Breast epithelium (tissue), 4 donors: ENCODE measurements around the gene GLO1. TPM values are rescaled to one million over a fixed set of nuclear protein-coding genes. Genes with fewer than 3 reads are reported as not detected.

ENCODE experiments used
- DNase-seq, 2 donors: peaks; one replicate each; pipeline ENCODE4 v3.0.0-alpha.2; 2019; ENCODE audit warnings: low spot score in 2 of 2
- H3K27ac ChIP-seq, 2 donors: fragments of 200-600 bp; sonication (generic) in 1 of 2; one replicate each; pipeline ENCODE4 v1.5.1; 2016 to 2019; ENCODE audit warnings: mild to moderate bottlenecking in 1 of 2
- H3K27me3 ChIP-seq, 2 donors: fragments of 200-600 bp; sonication (generic) in 1 of 2; one replicate each; pipeline versions ENCODE4 v1.5.1 to v1.6.0; 2017 to 2019; ENCODE audit warnings: control low read depth in 1 of 2, mild to moderate bottlenecking in 1 of 2
- H3K36me3 ChIP-seq: fragments of 200-600 bp; one replicate; pipeline ENCODE4 v1.5.1; 2019
- H3K4me1 ChIP-seq, 2 donors: fragments of 200-600 bp; sonication (generic); one replicate each; pipeline ENCODE4 v1.5.1; 2016 to 2019; ENCODE audit warnings: control low read depth in 1 of 2
- H3K4me3 ChIP-seq, 3 donors: fragments of 200-600 bp; sonication (generic); 1 replicate in 2 of 3; 2 replicates in 1 of 3; pipeline ENCODE4 v1.5.1; 2016 to 2019; ENCODE audit warnings: mild to moderate bottlenecking in 3 of 3, moderate library complexity in 2 of 3
- H3K9me3 ChIP-seq, 2 donors: fragments of 200-600 bp; sonication (generic) in 1 of 2; one replicate each; pipeline ENCODE4 v1.5.1; 2016 to 2019; ENCODE audit warnings: control low read depth in 1 of 2
- CTCF ChIP-seq, 3 donors: fragments of 450-650 bp; IDR thresholded peaks; one replicate each; pipeline ENCODE4 v1.5.1; 2016 to 2017; ENCODE audit warnings: antibody characterized with exemption in 3 of 3, mild to moderate bottlenecking in 3 of 3, moderate library complexity in 3 of 3
- POLR2A ChIP-seq: fragments of 450-650 bp; IDR thresholded peaks from one replicate; pipeline ENCODE4 v1.6.1; 2016; ENCODE audit warnings: antibody characterized with exemption, mild to moderate bottlenecking, moderate library complexity
- POLR2AphosphoS5 ChIP-seq, 3 donors: sonication (generic); formaldehyde crosslinking; IDR thresholded peaks; one replicate each; pipeline ENCODE4 v1.6.1; 2017; ENCODE audit warnings: antibody characterized with exemption in 3 of 3
- intact Hi-C: fragments of 100-400 bp; cut with DNase I; formaldehyde crosslinking; loops from one replicate; pipeline ENCODE4 v1.15.1; 2023; ENCODE audit warnings: low total_unique reads
- total RNA-seq, 3 donors: library from RNA; depleted of rRNA; stranded (reverse); fragments of >200 nt; gene quantifications; one replicate each; pipeline ENCODE4 v1.1.0, GENCODE V29; 2016

The GLO1 gene
- total RNA-seq, 3 donors from 2014 or later, result 59.0 to 113 (median 79.3) TPM

GRCh38 chr6:38658418-38659167 is 44.4 kb downstream of the GLO1 start:
- Histone ChIP-seq H3K4me3 (no peak overlapping the region), H3K9me3 (no peaks in the 10 kb centered on the region), H3K27ac (no peak overlapping the region), H3K27me3 (no peaks in the 10 kb centered on the region), H3K36me3 (no peaks in the 10 kb centered on the region), H3K4me1 (no peaks in the 10 kb centered on the region)
- no peak for DNase-seq
- TF ChIP-seq CTCF (IDR thresholded peaks at IDR 0.05) (no peak), POLR2AphosphoS5 (IDR thresholded peaks at IDR 0.05) (no peak), POLR2A (no peak)
- intact Hi-C loops, result no loop called here

GRCh38 chr6:38656896-38657295 is 46.0 kb downstream of the GLO1 start:
- no peak for DNase-seq
- H3K4me3 ChIP-seq, result no peak overlapping the region
- intact Hi-C loops, result no loop called here
- no peaks in the 10 kb centered on the region for H3K9me3 ChIP-seq
- H3K4me1 ChIP-seq, result no peaks in the 10 kb centered on the region
- no peak overlapping the region for H3K27ac ChIP-seq
- no peaks in the 10 kb centered on the region for H3K27me3 ChIP-seq
- TF ChIP-seq POLR2A (no peak), POLR2AphosphoS5 (IDR thresholded peaks at IDR 0.05) (no peak), CTCF (IDR thresholded peaks at IDR 0.05) (no peak)
- no peaks in the 10 kb centered on the region for H3K36me3 ChIP-seq

GRCh38 chr6:38654263-38654662 is 48.7 kb downstream of the GLO1 start:
- DNase-seq, result no peak
- TF ChIP-seq CTCF (IDR thresholded peaks at IDR 0.05), result no peak
- TF ChIP-seq POLR2A, result no peak
- no peak for TF ChIP-seq POLR2AphosphoS5 (IDR thresholded peaks at IDR 0.05)
- Histone ChIP-seq H3K27me3 (no peaks in the 10 kb centered on the region), H3K9me3 (no peaks in the 10 kb centered on the region), H3K27ac (no peak overlapping the region), H3K4me1 (no peaks in the 10 kb centered on the region), H3K36me3 (no peaks in the 10 kb centered on the region), H3K4me3 (no peak overlapping the region)
- intact Hi-C loops, result no loop called here

- H3K4me1 ChIP-seq, result no peaks in the 10 kb centered on the region
- no peak for DNase-seq
- no peak for TF ChIP-seq POLR2AphosphoS5 (IDR thresholded peaks at IDR 0.05)
- no peaks in the 10 kb centered on the region for H3K36me3 ChIP-seq
- intact Hi-C loops, result no loop called here
- H3K27ac ChIP-seq, result no peak overlapping the region
- no peak overlapping the region for H3K4me3 ChIP-seq
- no peaks in the 10 kb centered on the region for H3K27me3 ChIP-seq
- H3K9me3 ChIP-seq, result no peaks in the 10 kb centered on the region
These were observed 51.7 kb downstream of the GLO1 start for GRCh38 chr6:38651121-38651784.

- H3K36me3 ChIP-seq, result no peaks in the 10 kb centered on the region
- no peaks in the 10 kb centered on the region for H3K4me1 ChIP-seq
- H3K27me3 ChIP-seq, result no peaks in the 10 kb centered on the region
- H3K27ac ChIP-seq, result no peak overlapping the region
- no peaks in the 10 kb centered on the region for H3K9me3 ChIP-seq
- intact Hi-C loops, result no loop called here
- no peak for DNase-seq
- no peak overlapping the region for H3K4me3 ChIP-seq
- TF ChIP-seq POLR2A, result no peak
- no peak for TF ChIP-seq POLR2AphosphoS5 (IDR thresholded peaks at IDR 0.05)
- no peak for TF ChIP-seq CTCF (IDR thresholded peaks at IDR 0.05)
These were observed 52.7 kb downstream of the GLO1 start for GRCh38 chr6:38650207-38650752.
